ENCODE measurements around the gene AKAP11. TPM values are rescaled to one million over a fixed set of nuclear protein-coding genes. Genes with fewer than 3 reads are reported as not detected.

AKAP11 gene
- total and polyA plus RNA-seq, 2 experiments from 2014 or later = 4.3 to 21.6 TPM

DNA sequence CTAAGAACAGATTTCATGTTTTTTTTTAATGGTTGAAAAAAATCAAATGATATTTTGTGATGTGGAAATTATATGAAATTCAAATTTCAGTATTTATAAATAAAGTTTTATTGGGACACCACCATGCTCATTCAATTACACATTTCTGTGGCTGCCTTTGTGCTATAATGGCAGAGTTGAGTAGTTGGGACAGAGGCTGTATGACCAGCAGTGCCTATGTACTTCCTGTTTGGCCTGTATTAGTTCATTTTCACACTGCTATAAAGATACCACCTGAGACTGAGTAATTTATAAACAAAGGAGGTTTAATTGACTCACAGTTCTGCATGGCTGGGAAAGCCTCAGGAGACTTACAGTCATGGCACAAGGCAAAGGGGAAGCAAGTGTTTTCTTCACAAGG lies 33.6 kb downstream of the AKAP11 start:
- DNase-seq (ENCODE audit: low spot score) (no peak), ATAC-seq (no peak)
- H3K9me2 ChIP-seq (ENCODE audit: insufficient read depth) = no peaks in the 10 kb centered on the region
- peaks cover 22% of the 10 kb centered on the region; the same call in 1 of the 2 replicates for H3K36me3 ChIP-seq (ENCODE audit: insufficient read depth)
- H3K79me2 ChIP-seq (replicated peaks; ENCODE audit: insufficient read depth) = no peaks in the 10 kb centered on the region
- H3K36me3 Mint-ChIP-seq (ENCODE audit: low read depth) = peaks cover 61% of the 10 kb centered on the region
- no peaks in the 10 kb centered on the region for H3K9me3 Mint-ChIP-seq
- no peaks in the 10 kb centered on the region for H3K4me1 ChIP-seq (ENCODE audit: insufficient read depth)
- H3K4me3 Mint-ChIP-seq = no peak overlapping the region
- no peak overlapping the region for H3K4me2 ChIP-seq
- H3F3A ChIP-seq (replicated peaks; ENCODE audit: low read depth) = no peaks in the 10 kb centered on the region
- H3K27ac ChIP-seq (ENCODE audit: low read depth) = no peak overlapping the region
- H3K4me3 ChIP-seq = no peak overlapping the region
- no peaks in the 10 kb centered on the region for H4K20me1 ChIP-seq (replicated peaks; ENCODE audit: insufficient read depth)
- TF ChIP-seq STAT1 (IDR thresholded peaks at IDR 0.05; ENCODE audit: unreplicated experiment) (no peak), JUNB (IDR thresholded peaks at IDR 0.05; ENCODE audit: unreplicated experiment) (no peak)
- TF ChIP-seq, protein P1, sequence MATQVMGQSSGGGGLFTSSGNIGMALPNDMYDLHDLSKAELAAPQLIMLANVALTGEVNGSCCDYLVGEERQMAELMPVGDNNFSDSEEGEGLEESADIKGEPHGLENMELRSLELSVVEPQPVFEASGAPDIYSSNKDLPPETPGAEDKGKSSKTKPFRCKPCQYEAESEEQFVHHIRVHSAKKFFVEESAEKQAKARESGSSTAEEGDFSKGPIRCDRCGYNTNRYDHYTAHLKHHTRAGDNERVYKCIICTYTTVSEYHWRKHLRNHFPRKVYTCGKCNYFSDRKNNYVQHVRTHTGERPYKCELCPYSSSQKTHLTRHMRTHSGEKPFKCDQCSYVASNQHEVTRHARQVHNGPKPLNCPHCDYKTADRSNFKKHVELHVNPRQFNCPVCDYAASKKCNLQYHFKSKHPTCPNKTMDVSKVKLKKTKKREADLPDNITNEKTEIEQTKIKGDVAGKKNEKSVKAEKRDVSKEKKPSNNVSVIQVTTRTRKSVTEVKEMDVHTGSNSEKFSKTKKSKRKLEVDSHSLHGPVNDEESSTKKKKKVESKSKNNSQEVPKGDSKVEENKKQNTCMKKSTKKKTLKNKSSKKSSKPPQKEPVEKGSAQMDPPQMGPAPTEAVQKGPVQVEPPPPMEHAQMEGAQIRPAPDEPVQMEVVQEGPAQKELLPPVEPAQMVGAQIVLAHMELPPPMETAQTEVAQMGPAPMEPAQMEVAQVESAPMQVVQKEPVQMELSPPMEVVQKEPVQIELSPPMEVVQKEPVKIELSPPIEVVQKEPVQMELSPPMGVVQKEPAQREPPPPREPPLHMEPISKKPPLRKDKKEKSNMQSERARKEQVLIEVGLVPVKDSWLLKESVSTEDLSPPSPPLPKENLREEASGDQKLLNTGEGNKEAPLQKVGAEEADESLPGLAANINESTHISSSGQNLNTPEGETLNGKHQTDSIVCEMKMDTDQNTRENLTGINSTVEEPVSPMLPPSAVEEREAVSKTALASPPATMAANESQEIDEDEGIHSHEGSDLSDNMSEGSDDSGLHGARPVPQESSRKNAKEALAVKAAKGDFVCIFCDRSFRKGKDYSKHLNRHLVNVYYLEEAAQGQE (IDR thresholded peaks at IDR 0.05; ENCODE audit: unreplicated experiment) = no peak
- H3K27me3 Mint-ChIP-seq (ENCODE audit: insufficient read depth, low read depth, poor library complexity) = peaks cover 5% of the 10 kb centered on the region
- H3K4me1 Mint-ChIP-seq = no peaks in the 10 kb centered on the region; the same call in 2 of the 3 replicates
- no peak overlapping the region for H2AFZ ChIP-seq
- no peaks in the 10 kb centered on the region for H3K27me3 ChIP-seq (ENCODE audit: insufficient read depth)
- no peak overlapping the region for H3K27ac Mint-ChIP-seq

DNA sequence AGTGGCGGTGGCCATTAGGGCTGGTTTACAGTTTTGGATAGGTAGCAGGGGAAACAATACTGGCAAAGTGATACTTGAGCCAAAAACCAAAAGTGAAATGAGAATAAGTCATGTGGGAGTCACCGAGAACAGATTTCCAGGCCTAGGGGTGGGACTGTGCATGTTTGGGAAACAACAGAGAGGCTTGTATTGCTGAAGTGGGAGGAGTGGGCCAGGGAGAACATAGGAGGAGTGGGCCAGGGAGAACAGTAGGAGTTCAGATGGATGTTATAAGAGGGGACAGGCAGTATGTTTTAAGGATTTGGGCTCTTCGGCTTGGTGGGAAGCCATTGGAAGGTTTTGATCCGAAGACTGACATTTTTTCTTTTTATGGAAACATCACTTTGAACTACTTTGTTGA lies 35.5 kb downstream of the AKAP11 start:
- no peak overlapping the region for H3K4me3 ChIP-seq
- H3F3A ChIP-seq (replicated peaks; ENCODE audit: low read depth) = no peaks in the 10 kb centered on the region
- DNase-seq (ENCODE audit: low spot score) = no peak
- ATAC-seq = no peak
- no peaks in the 10 kb centered on the region for H3K79me2 ChIP-seq (replicated peaks; ENCODE audit: insufficient read depth)
- H4K20me1 ChIP-seq (replicated peaks; ENCODE audit: insufficient read depth) = no peaks in the 10 kb centered on the region
- Mint-ChIP-seq H3K9me3 (no peaks in the 10 kb centered on the region), H3K4me1 (no peaks in the 10 kb centered on the region; the same call in 2 of the 3 replicates), H3K27me3 (ENCODE audit: insufficient read depth, low read depth, poor library complexity) (peaks cover 5% of the 10 kb centered on the region), H3K4me3 (no peak overlapping the region; the same call in 2 of the 3 replicates), H3K36me3 (ENCODE audit: low read depth) (peaks cover 49% of the 10 kb centered on the region), H3K27ac (peak overlapping the region; percentile 13; the same call in 1 of the 2 replicates)
- no peaks in the 10 kb centered on the region for H3K27me3 ChIP-seq (ENCODE audit: insufficient read depth)
- H3K9me2 ChIP-seq (ENCODE audit: insufficient read depth) = no peaks in the 10 kb centered on the region
- H2AFZ ChIP-seq = no peak overlapping the region
- no peak overlapping the region for H3K27ac ChIP-seq (ENCODE audit: low read depth)
- H3K4me1 ChIP-seq (ENCODE audit: insufficient read depth) = no peaks in the 10 kb centered on the region
- no peak overlapping the region for H3K4me2 ChIP-seq
- peaks cover 13% of the 10 kb centered on the region; the same call in 1 of the 2 replicates for H3K36me3 ChIP-seq (ENCODE audit: insufficient read depth)
- TF ChIP-seq EZH2phosphoT487 (IDR thresholded peaks at IDR 0.05; ENCODE audit: unreplicated experiment) = no peak
- no peak for TF ChIP-seq NANOG (IDR thresholded peaks at IDR 0.05; ENCODE audit: borderline replicate concordance)
- no peak for TF ChIP-seq ZNF331 (CRISPR knock-in tag; IDR thresholded peaks at IDR 0.05; ENCODE audit: low read depth)
- TF ChIP-seq, protein P1 (IDR thresholded peaks at IDR 0.05; ENCODE audit: unreplicated experiment) = no peak
- no peak for TF ChIP-seq EZH2 (IDR thresholded peaks at IDR 0.05; ENCODE audit: low read depth, unreplicated experiment)
- no peak for TF ChIP-seq ZNF114 (CRISPR knock-in tag; IDR thresholded peaks at IDR 0.05)
- TF ChIP-seq, protein P2, sequence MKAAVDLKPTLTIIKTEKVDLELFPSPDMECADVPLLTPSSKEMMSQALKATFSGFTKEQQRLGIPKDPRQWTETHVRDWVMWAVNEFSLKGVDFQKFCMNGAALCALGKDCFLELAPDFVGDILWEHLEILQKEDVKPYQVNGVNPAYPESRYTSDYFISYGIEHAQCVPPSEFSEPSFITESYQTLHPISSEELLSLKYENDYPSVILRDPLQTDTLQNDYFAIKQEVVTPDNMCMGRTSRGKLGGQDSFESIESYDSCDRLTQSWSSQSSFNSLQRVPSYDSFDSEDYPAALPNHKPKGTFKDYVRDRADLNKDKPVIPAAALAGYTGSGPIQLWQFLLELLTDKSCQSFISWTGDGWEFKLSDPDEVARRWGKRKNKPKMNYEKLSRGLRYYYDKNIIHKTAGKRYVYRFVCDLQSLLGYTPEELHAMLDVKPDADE (IDR thresholded peaks at IDR 0.05) = no peak
- TF ChIP-seq, protein P3, sequence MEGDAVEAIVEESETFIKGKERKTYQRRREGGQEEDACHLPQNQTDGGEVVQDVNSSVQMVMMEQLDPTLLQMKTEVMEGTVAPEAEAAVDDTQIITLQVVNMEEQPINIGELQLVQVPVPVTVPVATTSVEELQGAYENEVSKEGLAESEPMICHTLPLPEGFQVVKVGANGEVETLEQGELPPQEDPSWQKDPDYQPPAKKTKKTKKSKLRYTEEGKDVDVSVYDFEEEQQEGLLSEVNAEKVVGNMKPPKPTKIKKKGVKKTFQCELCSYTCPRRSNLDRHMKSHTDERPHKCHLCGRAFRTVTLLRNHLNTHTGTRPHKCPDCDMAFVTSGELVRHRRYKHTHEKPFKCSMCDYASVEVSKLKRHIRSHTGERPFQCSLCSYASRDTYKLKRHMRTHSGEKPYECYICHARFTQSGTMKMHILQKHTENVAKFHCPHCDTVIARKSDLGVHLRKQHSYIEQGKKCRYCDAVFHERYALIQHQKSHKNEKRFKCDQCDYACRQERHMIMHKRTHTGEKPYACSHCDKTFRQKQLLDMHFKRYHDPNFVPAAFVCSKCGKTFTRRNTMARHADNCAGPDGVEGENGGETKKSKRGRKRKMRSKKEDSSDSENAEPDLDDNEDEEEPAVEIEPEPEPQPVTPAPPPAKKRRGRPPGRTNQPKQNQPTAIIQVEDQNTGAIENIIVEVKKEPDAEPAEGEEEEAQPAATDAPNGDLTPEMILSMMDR (conservative IDR thresholded peaks at IDR 0.05; ENCODE audit: low read depth in 2 of 2) = no peak
